GM12878 (cell line): ENCODE results near the gene GATA3.

Experiments
- BHLHE40 ChIP-seq, 2 experiments: fragments of 450-650 bp in 1 of 2; IDR thresholded peaks; 2 replicates each; pipeline ENCODE4 v1.6.1; 2011 to 2017; ENCODE audit warnings: low read depth in 2 of 2, borderline replicate concordance in 1 of 2, improper control_type of control experiment in 1 of 2, low read length in 1 of 2, mild to moderate bottlenecking in 1 of 2
- CTCF ChIP-seq, 3 experiments: IDR thresholded peaks in 2 of 3; conservative IDR thresholded peaks in 1 of 3; 2 replicates each; pipeline ENCODE4 v1.5.1; 2011; ENCODE audit warnings: low read depth in 3 of 3, low read length in 3 of 3, mild to moderate bottlenecking in 3 of 3, control low read depth in 2 of 3, moderate library complexity in 2 of 3, inconsistent platforms in 1 of 3, mixed read lengths in 1 of 3; ENCODE audit not compliant: control insufficient read depth in 2 of 3, insufficient read depth in 1 of 3; ENCODE audit errors: extremely low read depth in 1 of 3
- ELK1 ChIP-seq: IDR thresholded peaks from 2 replicates; pipeline ENCODE4 v1.6.1; 2012; ENCODE audit warnings: low read depth, low read length, improper control_type of control experiment
- EZH2 ChIP-seq: IDR thresholded peaks from 2 replicates; pipeline ENCODE4 v1.6.1; 2012; ENCODE audit warnings: low read depth, mild to moderate bottlenecking, control low read depth, inconsistent platforms, low read length, borderline replicate concordance; ENCODE audit not compliant: control insufficient read depth
- FOXK2 ChIP-seq: fragments of 450-650 bp; IDR thresholded peaks from 2 replicates; pipeline ENCODE4 v1.6.1; 2017; ENCODE audit warnings: mild to moderate bottlenecking, moderate library complexity
- IKZF1 ChIP-seq: fragments of 450-650 bp; conservative IDR thresholded peaks from 2 replicates; pipeline ENCODE4 v1.6.1; 2017; ENCODE audit warnings: antibody characterized with exemption, mild to moderate bottlenecking
- RB1 ChIP-seq: fragments of 450-650 bp; formaldehyde crosslinking; IDR thresholded peaks from 2 replicates; pipeline ENCODE4 v1.6.1; 2017; ENCODE audit warnings: mild to moderate bottlenecking, borderline replicate concordance
- RCOR1 ChIP-seq: conservative IDR thresholded peaks from 2 replicates; pipeline ENCODE4 v1.6.1; 2012; ENCODE audit warnings: low read depth, low read length, improper control_type of control experiment
- RFX5 ChIP-seq: IDR thresholded peaks from 2 replicates; pipeline ENCODE4 v1.6.1; 2011; ENCODE audit warnings: low read depth, low read length, improper control_type of control experiment
- TBL1XR1 ChIP-seq: IDR thresholded peaks from 2 replicates; pipeline ENCODE4 v1.6.1; 2012; ENCODE audit warnings: low read depth, low read length, improper control_type of control experiment
- USF1 ChIP-seq: IDR thresholded peaks from 2 replicates; pipeline ENCODE4 v1.6.1; 2011; ENCODE audit warnings: borderline replicate concordance, low read depth, mild to moderate bottlenecking, moderate library complexity, mixed read lengths, low read length; ENCODE audit not compliant: insufficient read depth; ENCODE audit errors: extremely low read length
- ZNF622 ChIP-seq: fragments of 450-650 bp; IDR thresholded peaks from 2 replicates; pipeline ENCODE4 v1.6.1; 2017; ENCODE audit warnings: mild to moderate bottlenecking, inconsistent platforms

- TF ChIP-seq CTCF (IDR thresholded peaks at IDR 0.05 in 2 of 3, conservative IDR thresholded peaks at IDR 0.05 in 1 of 3; ENCODE audit: control insufficient read depth in 2 of 3, extremely low read depth in 1 of 3, insufficient read depth in 1 of 3, low read depth in 3 of 3, low read length in 3 of 3) (no peak), USF1 (no peak), IKZF1 (no peak), TBL1XR1 (no peak), RB1 (no peak), BHLHE40 (IDR thresholded peaks at IDR 0.05; ENCODE audit: borderline replicate concordance in 1 of 2, low read depth in 2 of 2, low read length in 1 of 2) (no peak), RCOR1 (no peak), RFX5 (no peak), EZH2 (no peak), ELK1 (no peak), FOXK2 (no peak), ZNF622 (no peak)
These were observed 13.8 kb upstream of the GATA3 start for GRCh38 chr10:8040651-8041050.
